Measurements from ENCODE around the gene TNP2.

Gene TNP2

DNA sequence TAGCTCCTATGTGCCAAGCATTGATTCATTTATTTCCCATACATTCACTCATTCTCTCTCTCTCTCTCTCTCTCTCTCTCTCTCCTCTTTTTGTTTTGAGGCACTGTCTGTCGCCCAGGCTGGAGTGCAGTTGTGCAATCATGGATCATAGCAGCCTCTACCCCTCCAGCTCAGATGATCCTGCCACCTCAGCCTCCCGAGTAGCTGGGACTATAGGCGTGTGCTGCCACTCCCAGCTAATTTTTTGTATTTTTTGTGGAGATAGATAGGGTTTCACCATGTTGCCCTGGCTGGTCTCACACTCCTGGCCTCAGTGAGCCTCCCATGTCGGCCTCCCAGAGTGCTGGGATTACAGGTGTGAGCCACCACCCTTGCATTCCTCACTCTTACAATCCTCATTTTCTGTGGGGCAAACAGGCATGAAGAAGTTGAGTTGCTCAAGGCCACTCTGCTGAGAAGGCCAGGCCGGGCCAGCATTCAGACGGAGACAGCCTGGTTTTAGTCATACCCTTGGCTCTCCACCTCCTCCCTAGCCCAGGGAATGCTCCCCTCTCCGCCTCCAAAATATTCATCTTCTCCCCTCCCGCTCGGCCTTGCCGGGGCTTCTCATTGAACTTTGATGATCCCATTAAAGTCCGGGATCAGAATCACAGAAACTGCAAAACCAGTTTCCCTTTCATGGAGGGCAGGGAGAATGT is 7.9 kb upstream of the TNP2 start:
- no peak for DNase-seq (ENCODE audit: low spot score)

DNA sequence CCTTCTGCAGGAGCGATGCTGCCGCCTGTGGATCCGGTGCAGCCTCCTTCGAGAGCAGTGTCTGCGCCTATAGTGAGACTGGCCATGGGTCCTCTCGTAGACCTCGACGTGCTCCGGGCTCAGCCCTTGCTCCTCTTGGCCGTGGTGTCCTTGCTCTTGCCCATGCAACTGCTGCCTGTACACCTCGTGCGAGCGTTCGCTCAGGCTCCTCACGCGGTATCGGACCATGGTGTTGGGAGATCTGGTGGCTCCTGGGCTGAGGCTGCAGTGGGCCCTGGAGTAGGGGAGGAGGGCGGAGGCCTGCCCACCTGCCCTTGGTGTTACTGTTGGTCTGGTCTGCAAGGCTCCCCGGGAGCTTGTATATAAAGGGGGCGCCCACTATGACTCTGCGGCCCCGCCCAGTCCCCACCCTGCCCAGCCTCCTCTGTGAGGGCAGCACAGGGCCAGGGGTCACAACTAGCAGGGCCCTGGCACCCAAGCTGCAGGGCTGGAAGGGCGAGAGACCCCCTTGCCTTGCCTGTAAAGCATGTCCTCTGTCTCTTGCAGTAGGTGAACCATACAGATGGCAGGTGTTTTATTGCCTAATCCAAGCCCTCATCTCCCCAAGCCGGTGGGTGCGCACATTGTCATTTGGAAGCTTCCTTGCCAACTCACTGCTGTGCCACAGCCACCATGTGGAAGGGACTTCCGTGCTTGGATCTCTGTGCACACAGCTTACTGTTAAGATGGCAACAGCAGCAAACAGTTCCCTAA is 7.2 kb upstream of the TNP2 start, which contains the start of gene PRM2:
PRM2 (minus strand) TSS at position 338 of the 753 bp plus-strand sequence; CDS start at position 228, 110 bp downstream.
- no peak for DNase-seq (ENCODE audit: low spot score)

DNA sequence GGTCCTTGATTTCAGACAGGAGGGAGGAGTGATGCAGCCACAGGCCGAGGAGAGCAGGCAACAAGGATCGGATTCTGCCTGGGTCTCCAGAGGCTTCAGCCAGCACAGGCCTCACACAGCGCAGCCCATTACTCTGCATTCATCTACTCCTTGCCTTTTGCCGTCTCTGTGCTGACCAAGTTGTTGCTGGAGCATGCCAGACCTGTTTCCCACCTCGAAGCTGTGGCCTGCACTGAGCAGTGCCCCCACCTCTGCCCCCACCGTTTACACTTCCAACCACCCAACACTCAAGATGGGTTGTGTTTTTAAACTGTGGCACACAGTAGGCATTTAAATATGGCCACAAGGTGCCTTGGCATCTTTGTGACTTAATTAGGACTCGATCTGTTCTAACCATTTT is 5.8 kb upstream of the TNP2 start:
- DNase-seq (ENCODE audit: low spot score), result no peak

DNA sequence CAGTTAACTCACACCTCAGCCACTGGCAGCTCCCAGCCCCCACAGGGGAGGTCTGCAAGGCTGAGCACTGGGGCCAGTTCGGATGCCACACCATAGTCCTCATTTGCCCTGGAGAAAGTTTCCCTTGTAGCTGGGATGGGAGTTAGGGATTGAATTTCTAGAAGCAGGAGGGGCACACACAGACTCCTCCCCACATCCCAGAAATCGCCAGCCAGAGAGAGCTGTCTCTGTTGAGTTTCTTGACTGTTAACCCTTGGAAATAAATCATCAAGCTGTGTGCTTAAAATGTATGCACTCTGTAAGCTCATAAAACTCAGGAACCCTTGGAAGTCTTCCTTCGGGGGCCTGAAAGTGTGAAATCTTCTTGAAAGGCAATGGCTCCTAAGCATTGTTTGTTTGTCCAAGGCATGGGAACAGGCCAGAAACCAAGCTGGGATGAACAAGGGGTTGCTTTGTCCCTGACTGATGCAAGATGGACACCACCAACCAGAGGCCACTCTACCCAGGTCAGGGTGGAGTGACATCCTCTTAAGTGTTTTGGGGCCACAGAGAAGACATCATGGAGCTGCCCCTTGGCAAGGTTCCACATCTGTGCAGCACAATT is 4.7 kb upstream of the TNP2 start:
- DNase-seq (ENCODE audit: low spot score), result no peak

GRCh38 chr16:11272921-11273720 is 4.0 kb upstream of the TNP2 start, which contains the start of gene PRM3:
TSS of gene PRM3 (minus strand) at chr16:11273629. CDS start at chr16:11273595, 34 bp downstream.
- no peak for DNase-seq (ENCODE audit: low spot score)

DNA sequence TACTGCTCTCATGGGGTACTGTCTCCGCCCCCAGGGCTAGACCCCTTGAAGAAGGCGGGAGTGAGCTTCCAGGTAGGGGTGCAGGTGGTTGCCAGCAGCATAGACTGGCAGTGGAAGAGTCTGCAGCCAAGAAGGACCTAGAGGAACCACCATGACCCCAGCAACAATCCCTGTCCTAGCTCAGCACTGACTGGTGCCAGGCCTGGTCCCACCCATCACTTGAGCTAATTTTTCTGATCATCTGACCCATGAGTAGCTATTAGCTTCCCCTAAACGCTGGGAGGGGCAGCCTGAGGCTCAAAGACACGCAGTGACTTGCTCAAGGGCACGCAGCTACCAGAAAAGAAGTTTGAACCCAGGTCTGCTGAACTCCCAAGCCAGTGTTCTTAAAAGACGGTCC is 3.4 kb upstream of the TNP2 start:
- DNase-seq (ENCODE audit: low spot score), result no peak

- DNase-seq (ENCODE audit: low spot score), result no peak
These were observed 2.5 kb upstream of the TNP2 start for GRCh38 chr16:11271610-11272009.

DNA sequence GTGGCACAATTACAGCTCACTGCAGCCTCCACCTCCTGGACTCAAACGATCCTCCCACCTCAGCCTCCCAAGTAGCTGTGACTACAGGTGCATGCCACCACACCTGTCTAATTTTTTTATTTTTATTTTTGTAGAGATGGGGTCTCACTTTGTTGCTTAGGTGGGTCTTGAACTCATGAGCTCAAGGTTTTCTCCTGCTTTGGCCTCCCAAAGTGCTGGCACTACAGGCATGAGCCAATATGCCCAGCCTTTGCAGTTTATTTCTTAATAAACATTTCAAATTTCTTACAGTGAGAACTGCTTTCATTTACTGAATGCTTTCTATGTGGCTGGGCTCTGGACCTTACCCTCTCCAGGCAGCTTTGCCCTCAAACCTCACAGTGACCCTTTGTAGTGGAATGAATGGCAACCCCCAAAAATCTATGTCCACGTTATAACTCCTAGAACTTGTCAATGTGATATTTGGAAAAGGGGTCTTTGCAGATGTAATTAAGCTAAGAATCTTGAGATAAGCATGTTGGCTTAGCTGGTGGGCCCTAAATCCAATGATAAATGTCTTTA is 1.6 kb upstream of the TNP2 start:
- DNase-seq (ENCODE audit: low spot score), result no peak

DNA sequence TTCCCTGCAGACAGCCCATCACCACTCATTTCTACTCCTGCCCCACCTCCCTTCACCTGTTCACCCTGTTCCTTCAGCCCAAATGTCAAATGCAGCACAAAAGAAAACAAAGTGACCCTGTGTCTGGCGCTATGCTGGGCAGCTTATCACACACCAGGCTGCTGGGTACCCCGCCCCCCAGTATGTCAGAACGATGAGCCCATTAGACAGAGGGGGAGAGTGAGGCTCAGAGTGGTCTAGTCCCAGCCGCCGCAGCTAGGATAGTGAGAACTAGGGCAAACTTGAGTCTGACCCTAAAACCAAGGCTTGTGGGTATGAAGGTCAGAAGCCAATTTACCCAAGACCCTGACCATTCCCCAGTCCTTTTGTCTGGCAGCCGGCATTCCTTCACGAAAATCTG is 4.0 kb downstream of the TNP2 start:
- no peak for DNase-seq (ENCODE audit: low spot score)

DNA sequence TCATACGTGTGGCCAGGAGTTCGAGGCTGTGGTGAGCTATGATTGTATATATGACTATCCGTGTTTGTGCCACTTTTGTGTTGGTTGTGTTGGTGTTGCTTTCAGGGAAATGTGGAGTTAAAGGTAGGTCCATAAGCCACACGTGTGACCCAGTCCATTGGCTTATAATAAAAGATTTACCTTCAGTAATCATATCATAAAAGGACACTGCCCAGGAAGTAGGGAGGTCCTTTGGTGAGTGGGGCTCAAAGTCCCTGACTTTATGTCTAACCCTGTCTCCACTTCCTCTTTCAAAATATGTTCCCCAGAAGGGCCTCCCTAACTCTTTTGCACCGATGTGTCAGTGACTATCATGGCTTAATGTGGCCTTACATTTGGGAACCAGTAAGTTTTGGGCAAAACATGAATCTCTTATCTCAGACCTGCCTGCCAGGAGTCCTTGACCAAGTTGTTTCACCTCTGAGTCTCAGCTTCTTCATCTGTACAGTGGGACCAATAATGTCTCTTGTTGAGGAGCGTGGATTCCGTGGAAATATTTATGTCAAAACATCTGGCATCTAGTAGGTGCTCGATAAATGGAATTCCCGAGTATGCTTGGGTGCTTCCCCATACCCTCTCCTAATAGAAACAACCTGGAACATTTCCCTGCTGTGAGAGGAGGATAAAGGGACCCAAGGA is 4.8 kb downstream of the TNP2 start:
- no peak for DNase-seq (ENCODE audit: low spot score)

DNA sequence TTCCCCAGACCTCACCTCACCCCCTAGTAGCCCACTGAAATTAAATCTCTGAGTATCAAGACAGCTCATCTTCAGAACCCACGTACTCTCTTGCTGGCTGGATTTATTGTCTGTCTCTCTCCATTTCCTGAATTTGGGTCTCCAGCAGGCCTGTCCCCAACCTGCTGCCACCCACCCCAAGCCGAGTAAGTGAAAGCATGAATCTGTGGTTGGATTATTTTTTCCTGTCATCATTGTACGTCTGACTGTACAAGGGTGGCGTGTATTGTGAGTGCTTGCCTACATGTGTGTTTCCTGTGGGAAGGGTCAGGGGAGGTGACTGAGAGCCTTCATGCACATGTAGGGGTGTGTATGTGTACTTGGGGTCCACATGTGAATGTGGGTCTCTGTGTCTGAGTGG is 5.4 kb downstream of the TNP2 start:
- DNase-seq (ENCODE audit: low spot score), result no peak

GRCh38 chr16:11262915-11263314 is 6.2 kb downstream of the TNP2 start:
- no peak for DNase-seq (ENCODE audit: low spot score)

- DNase-seq (ENCODE audit: low spot score), result no peak
These were observed 8.5 kb downstream of the TNP2 start for GRCh38 chr16:11260596-11260966.

DNA sequence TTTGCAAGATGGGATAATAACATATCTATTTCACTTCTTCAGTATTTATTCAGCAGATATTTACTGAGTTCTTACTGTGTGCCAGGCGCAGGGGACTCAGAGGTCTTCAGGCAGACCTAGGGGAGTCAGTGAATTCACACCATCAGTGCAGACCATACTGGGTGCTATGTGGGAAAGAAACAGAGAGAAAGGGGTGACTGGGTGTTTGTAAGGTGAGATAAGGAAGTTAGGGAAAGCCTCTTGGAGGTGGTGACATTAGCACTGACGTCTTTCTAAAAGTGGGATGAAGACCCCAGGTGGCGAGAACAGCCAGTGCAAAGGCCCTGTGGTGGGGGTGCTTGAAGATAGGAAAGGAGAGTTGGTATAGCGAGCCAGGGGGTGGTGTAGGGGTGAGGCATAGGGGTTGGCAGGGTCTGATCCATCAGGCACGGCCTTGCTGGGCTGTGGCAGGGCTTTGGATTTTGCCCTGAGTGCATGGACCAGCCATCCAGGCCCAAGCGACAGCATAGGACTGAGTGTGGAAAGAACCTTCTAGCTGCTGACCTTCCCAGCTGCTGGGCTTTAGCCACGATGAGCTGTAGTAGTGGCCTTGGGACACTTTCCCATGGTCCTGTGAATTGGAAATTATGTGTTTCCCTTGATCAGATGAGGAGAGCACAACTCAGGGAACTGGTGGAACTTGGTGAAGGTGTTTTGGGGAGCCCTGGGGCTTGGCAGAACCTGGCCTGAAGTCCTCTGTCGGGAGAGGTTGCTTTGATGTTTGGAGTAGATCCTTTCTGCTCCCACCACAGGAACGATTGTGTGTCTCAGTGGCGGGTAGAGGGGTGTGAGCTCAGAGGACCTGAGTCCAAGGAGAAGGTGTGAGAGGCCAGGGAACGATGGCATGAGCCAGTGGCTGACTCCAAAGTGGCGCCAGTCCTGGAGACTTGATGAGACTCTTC is 9.2 kb downstream of the TNP2 start:
- DNase-seq (ENCODE audit: low spot score), result no peak

DNA sequence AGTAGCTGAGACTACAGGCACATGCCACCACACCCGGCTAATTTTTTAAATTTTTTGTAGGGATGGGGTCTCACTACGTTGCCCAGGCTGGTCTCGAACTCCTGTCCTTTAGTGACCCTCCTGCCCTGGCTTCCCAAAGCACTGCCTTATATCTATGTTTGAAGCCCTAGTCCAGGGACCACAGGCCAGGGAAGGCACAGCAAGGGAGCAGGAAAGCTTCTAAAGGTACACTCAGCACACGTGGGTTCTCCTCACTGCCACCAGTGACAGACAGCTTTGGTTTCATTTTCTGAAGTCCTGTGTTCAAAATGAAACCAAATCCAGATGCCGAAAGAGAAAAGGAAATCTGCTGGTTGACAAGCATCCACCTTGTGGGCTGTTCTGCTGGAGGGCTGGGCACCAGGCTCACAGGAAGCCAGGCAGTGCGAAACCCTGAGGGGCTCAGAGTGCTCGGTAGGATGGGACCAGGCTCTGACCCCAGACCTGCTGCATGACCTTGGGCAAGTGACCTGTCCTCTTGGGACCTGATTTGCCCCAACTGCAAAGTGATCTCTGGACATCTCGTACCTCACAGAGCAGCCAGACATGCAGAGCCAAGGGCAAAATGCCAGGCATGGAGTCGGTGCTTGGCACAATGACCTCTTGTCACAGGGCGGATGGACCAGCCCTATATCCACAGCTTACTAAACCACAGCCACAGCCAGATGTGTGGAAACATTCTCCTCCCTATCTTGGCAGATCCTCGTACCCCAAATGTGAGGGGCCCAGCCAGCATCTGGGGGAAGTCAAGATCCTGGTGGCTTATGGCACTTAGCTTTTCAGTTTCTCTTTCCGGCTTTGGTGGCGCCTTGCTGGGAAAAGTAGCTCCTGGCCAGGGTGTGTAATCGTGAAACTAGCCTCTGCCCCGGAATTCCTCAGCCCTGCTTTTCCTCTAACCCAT is 10.3 kb downstream of the TNP2 start:
- peak; percentile 37 for DNase-seq (ENCODE audit: low spot score)

GRCh38 chr16:11257131-11257938 is 11.8 kb downstream of the TNP2 start:
- DNase-seq (ENCODE audit: low spot score), result peak; percentile 83

GRCh38 chr16:11256661-11257130 is 12.4 kb downstream of the TNP2 start:
- DNase-seq (ENCODE audit: low spot score), result peak; percentile 66
